Osteocyte (in vitro differentiated cells): Measurements from ENCODE around the gene PHF21B. TPM values are rescaled to one million over a fixed set of nuclear protein-coding genes. Genes with fewer than 3 reads are reported as not detected.

Experiments used
- DNase-seq: peaks from one replicate; pipeline ENCODE4 v3.0.0; 2021; ENCODE audit warnings: mixed read lengths; ENCODE audit not compliant: unreplicated experiment; ENCODE audit errors: extremely low spot score
- H3K27ac Mint-ChIP-seq: one replicate; pipeline ENCODE4 v1.8.0; 2021; ENCODE audit warnings: mild to moderate bottlenecking, mixed read lengths; ENCODE audit not compliant: unreplicated experiment
- H3K27me3 Mint-ChIP-seq: one replicate; pipeline ENCODE4 v1.8.0; 2021; ENCODE audit warnings: mixed read lengths; ENCODE audit not compliant: unreplicated experiment
- H3K36me3 Mint-ChIP-seq: one replicate; pipeline ENCODE4 v1.8.0; 2021; ENCODE audit warnings: mixed read lengths; ENCODE audit not compliant: unreplicated experiment
- H3K4me1 Mint-ChIP-seq: one replicate; pipeline ENCODE4 v1.8.0; 2021; ENCODE audit warnings: mixed read lengths; ENCODE audit not compliant: unreplicated experiment
- H3K4me3 Mint-ChIP-seq: one replicate; pipeline ENCODE4 v1.8.0; 2021; ENCODE audit warnings: mild to moderate bottlenecking, moderate library complexity, mixed read lengths; ENCODE audit not compliant: unreplicated experiment
- H3K9me3 Mint-ChIP-seq: one replicate; pipeline ENCODE4 v1.8.0; 2021; ENCODE audit warnings: mixed read lengths; ENCODE audit not compliant: unreplicated experiment
- total RNA-seq: library from RNA; stranded (reverse); gene quantifications from 2 replicates; pipeline ENCODE4 v1.2.1, GENCODE V29; 2021
- TF ChIP-seq, protein P1 (sequence below): fragments of 200-600 bp; sonication (generic); IDR thresholded peaks from 2 replicates; pipeline ENCODE4 v1.5.0; 2021; ENCODE audit warnings: antibody characterized with exemption, mild to moderate bottlenecking, moderate library complexity

Gene PHF21B
- total RNA-seq, 1 donor from 2014 or later, result 0.54 TPM

DNA sequence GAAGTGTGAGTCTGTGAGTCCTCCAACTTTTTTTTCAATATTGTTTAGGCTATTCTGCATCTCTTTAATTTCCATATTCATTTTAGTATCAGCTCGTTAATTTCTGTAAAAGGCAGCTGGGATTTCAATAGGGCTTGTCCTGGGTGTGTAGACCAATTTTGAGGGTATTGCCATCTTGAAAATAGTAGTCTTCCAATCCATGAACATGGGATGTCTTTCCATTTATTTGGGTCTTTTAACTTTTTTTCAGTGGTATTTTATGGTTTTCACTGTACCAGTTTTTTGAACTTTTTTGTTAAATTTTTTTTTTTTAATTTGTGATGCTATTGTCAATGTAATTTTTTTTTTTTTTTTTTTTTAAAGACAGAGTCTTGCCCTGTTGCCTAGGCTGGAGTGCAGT lies 177.9 kb downstream of the PHF21B start:
- H3K9me3 Mint-ChIP-seq, result peaks cover 7% of the 10 kb centered on the region
- H3K27ac Mint-ChIP-seq, result no peak overlapping the region
- no peak overlapping the region for H3K4me3 Mint-ChIP-seq
- TF ChIP-seq, protein P1, sequence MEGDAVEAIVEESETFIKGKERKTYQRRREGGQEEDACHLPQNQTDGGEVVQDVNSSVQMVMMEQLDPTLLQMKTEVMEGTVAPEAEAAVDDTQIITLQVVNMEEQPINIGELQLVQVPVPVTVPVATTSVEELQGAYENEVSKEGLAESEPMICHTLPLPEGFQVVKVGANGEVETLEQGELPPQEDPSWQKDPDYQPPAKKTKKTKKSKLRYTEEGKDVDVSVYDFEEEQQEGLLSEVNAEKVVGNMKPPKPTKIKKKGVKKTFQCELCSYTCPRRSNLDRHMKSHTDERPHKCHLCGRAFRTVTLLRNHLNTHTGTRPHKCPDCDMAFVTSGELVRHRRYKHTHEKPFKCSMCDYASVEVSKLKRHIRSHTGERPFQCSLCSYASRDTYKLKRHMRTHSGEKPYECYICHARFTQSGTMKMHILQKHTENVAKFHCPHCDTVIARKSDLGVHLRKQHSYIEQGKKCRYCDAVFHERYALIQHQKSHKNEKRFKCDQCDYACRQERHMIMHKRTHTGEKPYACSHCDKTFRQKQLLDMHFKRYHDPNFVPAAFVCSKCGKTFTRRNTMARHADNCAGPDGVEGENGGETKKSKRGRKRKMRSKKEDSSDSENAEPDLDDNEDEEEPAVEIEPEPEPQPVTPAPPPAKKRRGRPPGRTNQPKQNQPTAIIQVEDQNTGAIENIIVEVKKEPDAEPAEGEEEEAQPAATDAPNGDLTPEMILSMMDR, result no peak
- no peaks in the 10 kb centered on the region for H3K4me1 Mint-ChIP-seq
- DNase-seq, result no peak
- no peaks in the 10 kb centered on the region for H3K36me3 Mint-ChIP-seq
- H3K27me3 Mint-ChIP-seq, result peaks cover 17% of the 10 kb centered on the region

Other genes with a start within 250 kb of the PHF21B start
- gene NUP50, start 153.9 kb upstream of the PHF21B start, total RNA-seq, result 44.1 and 48.3 TPM in 2 replicates
- gene KIAA0930, start 230.9 kb upstream of the PHF21B start, total RNA-seq, result 53.1 and 64.7 TPM in 2 replicates